IMR-90 (cell line): ENCODE data around the gene CRIM1. TPM values are rescaled to one million over a fixed set of nuclear protein-coding genes. Genes with fewer than 3 reads are reported as not detected.
A peak's percentile ranks its signal among the peaks of the same experiment; 100 is the strongest.

Source experiments
- ATAC-seq: fragments of 200-7000 bp; cut with Tn5 transposase; 2 replicates; pipeline ENCODE4 v1.9.1; 2020; ENCODE audit warnings: low read depth, mild to moderate bottlenecking, moderate library complexity
- BruUV-seq: library from RNA; stranded (reverse); fragments of 400-500 nt; replicated peaks from 2 replicates; lab custom pipeline; 2021; lab: Mats Ljungman, UMichigan
- CTCF ChIA-PET: fragments of 300-600 bp; formaldehyde crosslinking; extraction: SDS; loops from one replicate; lab custom pipeline; 2021; ENCODE audit warnings: antibody characterized with exemption; lab: Yijun Ruan, JAX
- POLR2A ChIA-PET: fragments of 300-600 bp; sonication (Branson Sonifier 250); formaldehyde crosslinking; loops from one replicate; lab custom pipeline; 2022; ENCODE audit warnings: antibody characterized with exemption; ENCODE audit not compliant: unreplicated experiment; lab: Charles Lee
- DNase-seq: peaks from one replicate; pipeline ENCODE4 v3.0.0; 2013
- H2AFZ ChIP-seq: replicated peaks from 2 replicates; pipeline ENCODE3; 2013; ENCODE audit warnings: low read length, mild to moderate bottlenecking; ENCODE audit not compliant: poor library complexity
- H2AK5ac ChIP-seq: 2 replicates; pipeline ENCODE4 v1.6.1; 2013; ENCODE audit warnings: low read depth, low read length, inconsistent platforms
- H2AK9ac ChIP-seq: replicated peaks from 2 replicates; pipeline ENCODE3; 2013; ENCODE audit warnings: mild to moderate bottlenecking, low read depth, low read length, moderate library complexity; ENCODE audit not compliant: poor library complexity
- H2BK120ac ChIP-seq: 2 replicates; pipeline ENCODE4 v1.6.1; 2013; ENCODE audit warnings: low read depth, low read length, inconsistent platforms
- H2BK15ac ChIP-seq: 3 replicates; pipeline ENCODE4 v1.6.1; 2013; ENCODE audit warnings: low read depth, low read length, inconsistent platforms
- H2BK20ac ChIP-seq: 2 replicates; pipeline ENCODE4 v1.6.1; 2013; ENCODE audit warnings: low read depth, mild to moderate bottlenecking, inconsistent platforms, low read length, moderate library complexity
- H2BK5ac ChIP-seq: 2 replicates; pipeline ENCODE4 v1.6.1; 2013; ENCODE audit warnings: mild to moderate bottlenecking, low read depth, low read length, inconsistent platforms; ENCODE audit not compliant: poor library complexity, severe bottlenecking
- H3K14ac ChIP-seq: replicated peaks from 2 replicates; pipeline ENCODE4 v1.6.1; 2013; ENCODE audit warnings: low read depth, low read length, inconsistent platforms
- H3K18ac ChIP-seq: 2 replicates; pipeline ENCODE4 v1.6.1; 2013; ENCODE audit warnings: low read depth, low read length, control low read depth
- H3K23ac ChIP-seq: 2 replicates; pipeline ENCODE4 v1.6.1; 2013; ENCODE audit warnings: low read depth, low read length, inconsistent platforms
- H3K27ac ChIP-seq: 2 replicates; pipeline ENCODE4 v1.5.1; 2013; ENCODE audit warnings: mild to moderate bottlenecking, control low read depth, low read length; ENCODE audit not compliant: insufficient read depth
- H3K27me3 ChIP-seq: 2 replicates; pipeline ENCODE4 v1.6.1; 2013; ENCODE audit warnings: low read length; ENCODE audit not compliant: control insufficient read depth, insufficient read depth
- H3K36me3 ChIP-seq: 2 replicates; pipeline ENCODE4 v1.6.1; 2013; ENCODE audit warnings: low read length, mixed read lengths; ENCODE audit not compliant: control insufficient read depth, insufficient read depth
- H3K4ac ChIP-seq: 2 replicates; pipeline ENCODE4 v1.6.1; 2013; ENCODE audit warnings: low read depth, low read length, inconsistent platforms
- H3K4me1 ChIP-seq: 2 replicates; pipeline ENCODE4 v1.6.1; 2013; ENCODE audit warnings: low read length, mixed read lengths; ENCODE audit not compliant: control insufficient read depth, insufficient read depth
- H3K4me2 ChIP-seq: 2 replicates; pipeline ENCODE4 v1.6.1; 2013; ENCODE audit warnings: low read depth, mild to moderate bottlenecking, control low read depth, low read length, moderate library complexity
- H3K4me3 ChIP-seq: 2 replicates; pipeline ENCODE4 v1.5.1; 2013; ENCODE audit warnings: low read depth, mild to moderate bottlenecking, control low read depth, low read length, moderate library complexity; ENCODE audit not compliant: insufficient read depth
- H3K56ac ChIP-seq: 2 replicates; pipeline ENCODE4 v1.6.1; 2013; ENCODE audit warnings: low read length, inconsistent platforms; ENCODE audit not compliant: insufficient read depth; ENCODE audit errors: extremely low read depth
- H3K79me1 ChIP-seq, 2 experiments: 2 replicates each; pipeline ENCODE4 v1.6.1; 2013; ENCODE audit warnings: low read length in 2 of 2, inconsistent platforms in 1 of 2, low read depth in 1 of 2
- H3K9ac ChIP-seq: 2 replicates; pipeline ENCODE4 v1.6.1; 2013; ENCODE audit warnings: low read depth, low read length, control low read depth
- H3K9me1 ChIP-seq: 2 replicates; pipeline ENCODE4 v1.6.1; 2013; ENCODE audit warnings: low read length, inconsistent platforms; ENCODE audit not compliant: insufficient read depth
- H3K9me3 ChIP-seq: 2 replicates; pipeline ENCODE4 v1.6.1; 2013; ENCODE audit warnings: low read length; ENCODE audit not compliant: control insufficient read depth, insufficient read depth
- H4K20me1 ChIP-seq: 2 replicates; pipeline ENCODE4 v1.6.1; 2013; ENCODE audit warnings: low read length, inconsistent platforms; ENCODE audit not compliant: insufficient read depth
- H4K5ac ChIP-seq: 2 replicates; pipeline ENCODE4 v1.6.1; 2013; ENCODE audit warnings: mild to moderate bottlenecking, low read depth, low read length, control low read depth
- H4K8ac ChIP-seq, 2 experiments: 2 replicates each; pipeline ENCODE4 v1.6.1; 2013; ENCODE audit warnings: low read depth in 2 of 2, low read length in 2 of 2, control low read depth in 1 of 2, inconsistent platforms in 1 of 2
- H4K91ac ChIP-seq: 2 replicates; pipeline ENCODE4 v1.6.1; 2013; ENCODE audit warnings: low read depth, low read length, inconsistent platforms; ENCODE audit not compliant: insufficient read depth
- FOS ChIP-seq: fragments of 150-350 bp; IDR thresholded peaks from 2 replicates; pipeline ENCODE4 v1.6.1; 2016; ENCODE audit warnings: low read depth, low read length
- WGBS, 2 experiments: methylation state at CpG; one replicate each; pipeline versions ENCODE4 v1.1.5 to v1.1.7; 2013; ENCODE audit warnings: missing lambda C conversion rate in 2 of 2; ENCODE audit not compliant: insufficient read length in 1 of 2; ENCODE audit errors: extremely low coverage in 2 of 2; 5-methylcytosine and 5-hydroxymethylcytosine counted together
- dilution Hi-C: fragments of 300-500 bp; cut with HindIII; formaldehyde crosslinking; loops from one replicate; pipeline ENCODE4 v1.14.3; 2018; ENCODE audit warnings: low sequenced_read_pairs; ENCODE audit not compliant: unreplicated experiment
- in situ Hi-C: fragments of 300-500 bp; cut with MboI; formaldehyde crosslinking; loops from 3 replicates; pipeline ENCODE4 v1.14.3; 2019; ENCODE audit warnings: low sequenced_read_pairs, inconsistent platforms, mixed read lengths
- intact Hi-C: fragments of 100-400 bp; cut with micrococcal nuclease; formaldehyde crosslinking; loops from 2 replicates; pipeline ENCODE4 v1.10.0; 2022
- polyA plus RNA-seq, 3 experiments: library from polyadenylated mRNA; depleted of rRNA; stranded (reverse); fragments of >200 nt; gene quantifications; 2 replicates each; pipeline ENCODE4 v1.2.3, GENCODE V29; 2012; ENCODE audit warnings: low replicate concordance in 1 of 3
- total RNA-seq: library from RNA; depleted of rRNA; stranded (reverse); fragments of >200 nt; gene quantifications from 2 replicates; pipeline ENCODE4 v1.2.3, GENCODE V29; 2012

The CRIM1 gene
- total and polyA plus RNA-seq, 2 of the 4 experiments (the other 2 are of a cell fraction): 285 to 490 TPM

DNA sequence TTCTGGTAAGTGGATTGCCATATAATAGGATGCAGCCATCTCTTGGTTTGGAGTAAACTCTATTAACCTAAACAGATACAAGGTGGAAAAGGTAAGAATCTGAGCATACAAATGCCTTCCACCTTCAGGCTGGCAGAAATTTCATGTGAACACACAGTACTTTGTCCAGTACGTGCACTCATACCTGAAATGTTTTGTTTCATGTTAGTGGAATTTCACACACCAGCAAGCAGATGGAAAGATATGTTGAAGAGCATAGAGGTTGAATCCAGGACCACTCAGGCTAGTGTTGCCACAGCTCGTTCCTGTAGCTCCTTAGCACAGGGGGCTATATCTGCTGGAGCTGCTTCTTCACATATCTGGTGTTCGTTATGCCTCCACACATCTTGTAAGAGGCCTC is 34.0 kb downstream of the CRIM1 start:
- dilution Hi-C loops (no loop called here), in situ Hi-C loops (no loop called here), intact Hi-C loops (no loop called here)
- Histone ChIP-seq H3K9ac (no peak overlapping the region), H3K27me3 (no peaks in the 10 kb centered on the region), H3K79me1 (peaks cover 16 to 60% of the 10 kb centered on the region in 2 experiments; a peak in 3 of 4 replicates), H3K18ac (no peak overlapping the region), H4K91ac (no peak overlapping the region), H4K20me1 (peaks cover 76% of the 10 kb centered on the region), H4K5ac (no peak overlapping the region), H2BK5ac (peak overlapping the region; percentile 30), H3K36me3 (peaks cover 10% of the 10 kb centered on the region), H3K27ac (peak overlapping the region; percentile 8; the same call in 1 of the 2 replicates), H2AFZ (no peak overlapping the region), H3K9me1 (peaks cover 26% of the 10 kb centered on the region), H3K23ac (peak overlapping the region; percentile 55; the same call in 1 of the 2 replicates), H2BK15ac (no peak overlapping the region), H3K9me3 (no peaks in the 10 kb centered on the region), H3K56ac (no peak overlapping the region), H3K14ac (0 out of 2 replicates have a peak overlapping the region, but pooled peaks have one; percentile 34), H2AK5ac (0 out of 2 replicates have a peak overlapping the region, but pooled peaks have one; percentile 4), H3K4me3 (no peak overlapping the region), H2BK120ac (peak overlapping the region; percentile 44; the same call in 1 of the 2 replicates), H4K8ac (peak overlapping the region in 1 of 2 experiments; percentile 43; a peak in 1 of 4 replicates), H2AK9ac (peak overlapping the region; percentile 14), H2BK20ac (0 out of 2 replicates have a peak overlapping the region, but pooled peaks have one; percentile 8), H3K4ac (peak overlapping the region; percentile 13; the same call in 1 of the 2 replicates), H3K4me2 (no peak overlapping the region; the same call in 1 of the 2 replicates), H3K4me1 (peaks cover 27% of the 10 kb centered on the region)
- ATAC-seq (no peak; the same call in 1 of the 2 replicates), DNase-seq (no peak)
- ChIA-PET POLR2A (no interaction called here), CTCF (interaction anchor here (0.6 kb wide), 1 partner anchor 43 kb away, joined by 3 read pairs; no protein-coding TSS in a partner anchor)
- no peak for TF ChIP-seq FOS
- no CpG with 5 or more reads among the region's 3 CpGs for WGBS, 2 experiments
- BruUV-seq: no TSS peak
